AG10803 (cell line): Measurements from ENCODE around the gene UBASH3A.

Experiments
- DNase-seq: peaks from one replicate; pipeline ENCODE4 v3.0.0; 2010; ENCODE audit warnings: low read depth
- H3K4me3 ChIP-seq: 2 replicates; pipeline ENCODE4 v1.5.1; 2011; ENCODE audit warnings: mild to moderate bottlenecking, low read length, control low read depth
- CTCF ChIP-seq: conservative IDR thresholded peaks from 2 replicates; pipeline ENCODE4 v1.5.1; 2011; ENCODE audit warnings: mild to moderate bottlenecking, low read length, control low read depth, inconsistent platforms

The UBASH3A gene

GRCh38 chr21:42360317-42360716 is 43.4 kb upstream of the UBASH3A start:
- no peak for DNase-seq
- no peak for TF ChIP-seq CTCF
- H3K4me3 ChIP-seq: no peak overlapping the region

DNA sequence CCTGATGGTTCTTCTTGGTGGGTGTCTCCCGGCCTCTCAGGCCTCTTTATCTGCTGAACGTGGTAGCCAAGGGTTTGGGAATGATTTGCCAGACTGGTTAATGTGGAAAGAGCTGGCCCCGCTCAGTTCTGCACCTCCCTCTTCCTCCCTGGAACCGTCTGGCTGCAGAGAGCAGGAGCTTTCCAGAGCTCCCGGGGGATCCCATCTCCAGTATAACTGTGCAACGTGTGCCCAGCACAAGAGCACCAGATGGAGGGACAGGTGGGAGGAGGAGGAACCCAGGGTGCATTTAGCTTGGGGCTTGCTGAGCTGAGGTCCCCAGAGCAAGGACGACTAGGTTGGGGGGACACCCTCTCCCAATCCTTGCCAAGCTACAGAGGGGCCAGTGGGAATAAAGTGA is 42.4 kb upstream of the UBASH3A start:
- no peak for DNase-seq
- TF ChIP-seq CTCF: no peak

DNA sequence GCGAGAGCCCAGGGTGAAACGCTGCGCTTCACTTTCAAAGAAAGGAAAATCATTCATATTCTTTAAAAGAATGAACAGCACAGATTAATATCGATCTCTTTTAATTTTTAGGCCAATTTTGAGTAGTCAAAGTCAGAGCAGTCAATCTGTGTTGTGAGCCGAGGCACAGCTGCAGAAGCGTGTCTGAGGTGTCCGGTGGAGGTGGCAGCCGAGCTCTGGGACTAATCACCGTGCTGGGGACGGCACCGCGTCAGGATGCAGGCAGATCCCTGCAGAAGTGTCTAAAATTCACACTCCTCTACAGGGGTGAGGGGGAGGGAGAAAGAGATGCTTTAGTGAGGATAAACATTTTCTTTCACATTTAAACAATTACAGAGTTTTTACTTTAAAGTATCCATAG is 41.5 kb upstream of the UBASH3A start:
- TF ChIP-seq CTCF: no peak
- DNase-seq: no peak
- H3K4me3 ChIP-seq: no peak overlapping the region

More for the DNA sequence above, 42.4 kb upstream of the UBASH3A start:
- no peak overlapping the region for H3K4me3 ChIP-seq

DNA sequence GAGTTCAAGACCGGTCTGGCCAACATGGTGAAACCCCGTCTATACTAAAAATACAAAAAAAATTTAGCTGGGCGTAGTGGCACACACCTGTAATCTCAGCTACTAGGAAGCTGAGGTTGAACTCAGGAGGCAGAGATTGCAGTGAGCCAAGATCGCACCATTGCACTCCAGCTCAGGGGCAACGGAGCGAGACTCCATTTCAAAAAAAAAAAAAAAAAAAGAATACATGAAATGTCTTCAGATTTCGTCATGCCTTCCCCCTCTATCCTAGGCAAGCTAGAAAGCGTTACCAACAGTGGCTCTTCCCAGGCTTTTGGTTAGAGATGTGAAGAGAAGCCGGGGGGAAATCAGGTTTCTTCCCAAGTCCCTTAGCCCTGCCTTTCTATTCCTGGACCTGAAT is 41.0 kb upstream of the UBASH3A start:
- H3K4me3 ChIP-seq: no peak overlapping the region
- TF ChIP-seq CTCF: no peak
- no peak for DNase-seq

DNA sequence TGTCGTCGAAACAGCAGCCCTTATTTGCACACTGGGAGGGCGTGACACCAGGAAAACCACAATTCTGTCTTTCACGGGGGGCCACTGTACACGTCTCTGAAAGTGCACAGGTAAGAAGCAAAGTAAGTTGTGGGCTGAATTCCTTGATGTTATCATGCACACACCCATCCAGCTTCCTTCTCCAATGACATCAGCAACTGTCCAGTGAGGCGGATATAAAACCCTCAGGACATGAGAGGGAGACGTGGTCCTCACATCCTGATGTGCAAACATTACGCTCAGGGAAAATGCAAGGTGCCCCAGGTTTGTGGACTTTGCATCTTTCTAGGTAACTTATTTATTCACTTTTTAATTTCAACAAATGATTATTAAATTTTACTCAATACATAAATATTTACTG is 40.4 kb upstream of the UBASH3A start:
- no peak for DNase-seq
- no peak overlapping the region for H3K4me3 ChIP-seq
- no peak for TF ChIP-seq CTCF

- no peak for DNase-seq
- no peak overlapping the region for H3K4me3 ChIP-seq
- TF ChIP-seq CTCF: no peak
Observed at GRCh38 chr21:42364304-42364865, 39.3 kb upstream of the UBASH3A start.

- no peak for TF ChIP-seq CTCF
- no peak for DNase-seq
- no peak overlapping the region for H3K4me3 ChIP-seq
Observed at GRCh38 chr21:42365770-42366169, 37.9 kb upstream of the UBASH3A start.
